Endometrium (tissue), 2 donors: Measurements from ENCODE around the gene CNOT11.

Source experiments
- FAIRE-seq: peaks from 2 replicates; lab custom pipeline; 2012; peaks lifted over from hg19 to GRCh38; lab: Jason Lieb, UNC
- donor health status: control.
- donor health status: control.

Gene CNOT11

DNA sequence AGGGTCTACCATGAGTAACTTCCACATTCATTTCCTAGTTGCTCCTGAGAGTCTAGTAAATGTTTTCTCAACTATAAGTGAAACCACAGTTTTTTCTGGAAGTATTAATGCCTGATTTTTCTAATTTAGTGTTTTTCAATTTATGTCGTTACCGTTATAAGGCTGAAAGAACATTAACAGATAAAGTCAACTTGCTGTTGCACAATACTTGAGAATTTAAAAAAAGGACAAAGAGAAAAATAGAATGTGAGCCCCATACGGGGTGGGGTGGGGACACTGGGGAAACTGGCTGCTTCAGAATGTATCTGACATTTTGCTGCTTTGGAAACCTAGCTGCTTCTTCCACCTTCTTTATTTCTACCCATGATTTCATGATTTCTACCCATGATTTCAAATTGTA, 26.2 kb downstream of the CNOT11 start:
- FAIRE-seq, result no peak

DNA sequence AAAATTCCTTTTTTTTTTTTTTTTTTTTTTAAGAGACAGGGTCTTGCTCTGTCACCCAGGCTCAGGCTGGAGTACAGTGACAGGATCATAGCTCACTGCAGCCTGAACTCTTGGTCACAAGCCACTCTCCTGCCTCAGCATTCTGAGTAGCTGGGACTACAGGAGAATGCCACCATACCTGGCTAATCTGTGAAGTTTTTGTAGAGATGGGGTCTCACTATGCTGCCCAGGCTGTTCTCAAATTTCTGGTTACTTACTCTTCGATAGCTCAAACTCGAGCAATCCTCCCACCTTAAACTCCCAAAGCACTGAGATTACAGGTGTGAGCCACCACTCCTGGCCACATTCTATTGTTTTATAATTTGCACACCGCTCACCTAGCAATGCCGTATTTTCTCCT, 28.8 kb downstream of the CNOT11 start:
- no peak for FAIRE-seq

DNA sequence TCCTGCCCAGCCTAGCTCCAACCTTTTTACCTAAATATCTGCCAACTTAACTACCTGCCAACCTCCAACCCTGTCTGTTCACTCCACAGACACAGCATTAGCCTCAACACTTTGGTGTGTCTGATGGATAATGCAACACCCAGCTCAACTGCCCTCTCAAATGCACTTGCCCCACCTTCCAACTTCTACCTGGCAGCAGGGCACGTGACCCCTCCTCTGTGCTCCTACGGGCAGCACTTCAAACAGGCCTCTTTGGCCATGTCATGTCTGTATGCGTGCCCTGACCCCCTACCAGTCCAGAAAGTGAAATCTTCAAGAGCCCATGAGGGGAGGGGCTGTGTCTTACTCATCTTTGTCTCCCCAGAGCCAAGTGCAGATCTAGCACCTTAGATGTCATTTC, 30.3 kb downstream of the CNOT11 start:
- FAIRE-seq, result no peak

DNA sequence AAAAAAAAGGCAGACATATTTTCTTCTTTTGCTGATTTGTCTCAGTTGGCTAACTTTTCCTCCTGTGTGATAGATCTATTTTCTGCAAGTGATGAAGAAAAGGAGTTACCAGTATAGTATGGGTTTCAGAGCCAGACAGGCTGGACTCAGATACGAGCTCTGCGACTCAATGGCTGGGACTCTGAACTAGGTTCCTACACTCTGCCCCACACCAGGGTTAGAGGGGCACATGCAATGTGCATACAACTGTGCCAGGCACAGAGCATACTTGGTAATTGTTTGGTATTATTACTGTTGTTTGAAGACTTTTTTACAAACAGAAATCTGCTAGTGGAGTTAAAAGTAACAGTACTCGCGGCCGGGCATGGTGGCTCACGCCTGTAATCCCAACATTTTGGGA, 34.0 kb downstream of the CNOT11 start:
- no peak for FAIRE-seq

DNA sequence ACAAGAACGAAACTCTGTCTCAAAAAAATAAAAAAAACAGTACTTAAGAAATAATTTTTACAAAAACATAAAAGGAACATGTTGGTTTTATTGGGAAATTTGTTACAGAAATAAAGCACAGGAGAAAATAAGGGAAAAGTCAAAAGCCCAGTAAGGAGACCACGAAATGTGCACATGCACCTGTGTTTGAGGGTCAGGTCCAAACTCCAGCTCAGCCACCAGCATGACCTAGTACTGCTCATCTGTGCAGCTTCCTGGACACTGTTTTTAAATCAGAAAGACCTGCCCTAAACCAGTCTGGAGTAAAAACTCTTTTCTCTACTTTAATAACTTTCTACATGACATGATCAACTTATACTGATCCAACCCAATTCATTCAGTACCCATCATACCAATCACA, 34.6 kb downstream of the CNOT11 start:
- no peak for FAIRE-seq

DNA sequence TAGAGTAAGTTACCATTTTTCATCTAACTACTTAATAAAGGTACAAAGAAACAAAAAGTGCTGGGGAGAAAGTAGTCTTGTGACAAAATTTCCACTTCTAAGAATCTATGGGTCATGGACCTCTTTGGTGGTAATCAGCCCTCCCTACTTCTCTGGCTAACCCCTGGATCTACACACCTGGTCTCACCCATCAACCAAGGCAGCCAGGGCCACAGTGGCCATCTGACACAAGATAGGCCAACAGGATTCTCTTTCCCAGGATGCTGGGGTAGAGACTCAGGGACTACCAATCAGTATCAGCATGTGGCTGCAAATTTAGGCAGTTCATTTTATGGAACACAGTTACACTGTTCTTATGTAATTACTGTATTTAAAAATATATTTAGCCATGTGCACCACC, 38.0 kb downstream of the CNOT11 start:
- no peak for FAIRE-seq

DNA sequence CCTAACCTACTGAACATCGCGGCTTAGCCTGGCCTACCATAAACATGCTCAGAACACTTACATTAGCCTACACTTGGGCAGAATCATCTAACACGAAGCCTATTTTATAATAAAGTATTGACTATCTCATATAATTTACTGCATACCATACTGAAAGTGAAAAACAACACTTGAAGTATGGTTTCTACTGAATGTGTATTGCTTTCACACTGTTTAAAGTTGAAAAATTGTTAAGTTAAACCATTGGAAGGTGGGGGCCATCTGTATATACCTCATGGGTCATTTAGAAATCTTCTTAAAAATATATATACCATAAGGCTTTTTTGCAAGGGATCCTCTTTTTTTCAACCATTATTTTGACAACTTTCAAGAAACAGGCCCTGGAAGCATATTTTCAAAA, 39.3 kb downstream of the CNOT11 start:
- FAIRE-seq, result no peak

DNA sequence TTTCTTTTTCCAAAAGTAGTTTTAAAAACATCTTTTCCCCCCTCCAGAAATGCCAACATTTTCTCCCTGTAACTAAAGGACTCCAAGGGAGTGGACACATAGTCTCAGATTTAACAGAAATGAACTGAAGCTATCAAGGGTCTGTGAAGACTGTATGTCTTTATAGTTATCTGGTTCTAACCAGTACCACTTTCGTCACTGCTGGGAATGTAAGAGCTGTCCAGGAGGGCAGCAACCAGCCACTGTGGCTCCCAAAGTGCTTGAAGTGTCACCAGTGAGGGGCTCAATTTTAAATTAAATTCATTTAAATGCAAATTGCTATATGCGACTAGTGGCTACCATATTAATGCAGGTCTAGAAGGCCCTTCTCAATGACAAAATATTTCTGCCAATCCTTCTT, 40.9 kb downstream of the CNOT11 start:
- no peak for FAIRE-seq

DNA sequence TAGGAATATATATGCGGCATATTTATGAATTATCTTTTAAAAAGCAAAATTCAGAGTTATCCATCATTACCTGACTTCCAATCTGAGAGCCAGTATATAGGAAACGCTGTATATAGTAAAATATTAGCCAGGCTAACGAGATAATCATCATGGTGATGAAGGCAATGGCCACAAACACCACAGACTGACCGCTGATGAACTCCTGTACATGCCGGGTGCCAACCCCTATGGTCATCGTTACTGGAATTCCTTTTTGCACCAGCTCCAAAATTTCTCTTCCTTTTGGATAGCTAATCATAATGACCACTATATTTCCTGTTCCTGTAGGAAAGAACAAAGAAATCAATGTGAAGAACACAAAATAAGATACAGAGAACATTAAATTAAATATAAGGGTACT, 42.2 kb downstream of the CNOT11 start:
- no peak for FAIRE-seq

DNA sequence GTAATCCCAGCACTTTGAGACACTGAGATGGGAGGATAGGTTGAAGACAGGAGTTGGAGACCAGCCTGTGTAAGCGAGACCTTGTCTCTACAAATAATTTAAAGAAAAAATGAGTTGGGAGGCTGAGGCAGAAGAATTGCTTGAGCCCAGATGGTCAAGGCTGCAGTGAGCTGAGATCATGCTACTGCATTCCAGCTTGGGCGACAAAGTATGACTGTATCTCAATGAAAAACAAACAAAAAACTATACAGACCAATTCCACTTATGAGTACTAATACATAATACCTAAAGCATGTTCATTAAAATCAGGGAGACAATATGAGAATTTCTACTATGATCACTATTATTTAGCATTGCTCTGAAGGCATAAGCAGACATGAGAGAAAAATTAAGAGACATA, 43.2 kb downstream of the CNOT11 start:
- FAIRE-seq, result no peak

DNA sequence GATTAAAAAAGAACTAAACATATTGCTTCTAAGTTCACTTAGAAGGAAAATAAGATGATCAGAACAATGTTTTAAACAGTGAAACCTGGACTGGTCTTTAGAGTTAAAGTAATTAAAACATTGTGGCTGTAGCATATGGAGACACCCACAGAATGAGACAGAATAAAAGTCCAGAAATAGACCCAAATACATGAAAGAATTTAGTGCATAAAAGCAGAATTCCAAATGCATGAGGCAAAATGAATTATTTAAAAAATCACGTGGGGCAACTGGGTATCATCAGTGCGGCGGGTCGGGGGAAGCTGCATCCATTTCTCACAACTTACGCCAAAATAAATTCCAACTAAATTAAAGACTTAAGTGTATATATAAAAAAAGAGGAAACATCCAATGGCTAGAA, 43.7 kb downstream of the CNOT11 start:
- FAIRE-seq, result no peak

DNA sequence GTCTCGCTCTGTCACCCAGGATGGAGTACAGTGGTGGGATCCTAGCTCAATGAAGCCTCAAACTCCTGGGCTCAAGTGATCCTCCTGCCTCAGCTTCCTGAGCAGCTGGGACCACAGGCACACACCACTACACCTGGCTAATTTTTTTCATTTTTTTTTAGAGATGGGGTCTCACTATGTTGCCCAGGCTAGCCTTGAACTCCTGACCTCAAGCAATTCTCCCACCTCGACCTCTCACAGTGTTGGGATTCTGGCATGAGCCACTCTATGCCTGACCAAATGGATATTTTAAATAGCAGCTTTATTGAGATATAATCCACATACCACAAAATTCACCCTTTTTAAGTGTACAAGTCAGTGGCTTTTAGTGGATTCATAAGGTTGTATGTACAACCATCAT, 44.7 kb downstream of the CNOT11 start:
- no peak for FAIRE-seq

DNA sequence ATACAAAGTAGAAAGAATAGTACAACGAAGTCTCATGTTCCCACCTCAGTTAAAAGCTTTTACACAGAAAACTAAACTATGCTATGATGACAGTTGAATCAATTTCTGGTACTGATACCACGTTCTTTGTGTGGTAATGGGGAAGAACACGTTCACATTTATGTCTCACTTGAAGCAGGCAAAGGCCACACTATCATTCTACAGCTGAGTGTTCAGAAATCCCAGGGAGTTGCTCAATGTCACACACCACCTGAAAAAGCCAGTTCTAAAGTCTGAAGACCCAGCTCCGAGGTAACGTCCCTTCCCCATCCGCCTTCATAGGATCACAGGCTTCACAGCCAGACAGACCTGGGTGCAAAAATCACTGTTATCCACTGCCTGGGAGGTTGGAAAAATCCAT, 46.9 kb downstream of the CNOT11 start:
- FAIRE-seq, result no peak

DNA sequence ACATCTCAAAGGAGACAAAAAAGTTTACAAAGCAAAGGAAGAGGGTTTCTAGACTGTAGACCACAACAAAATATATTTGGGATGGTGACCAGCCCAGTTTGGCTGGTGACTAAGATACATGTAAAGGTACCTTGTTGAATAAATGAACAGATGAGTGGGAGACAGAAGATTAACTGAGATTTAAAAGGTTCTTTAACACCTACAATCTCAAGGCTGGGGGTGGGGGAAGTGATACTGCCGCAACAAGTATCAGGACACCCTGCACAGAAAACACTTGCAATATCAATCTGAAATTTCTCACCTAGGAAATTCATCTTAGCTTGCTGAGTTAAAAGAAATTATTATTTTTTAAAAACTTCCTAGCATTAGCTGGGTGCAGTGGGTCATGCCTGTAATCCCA, 47.5 kb downstream of the CNOT11 start:
- FAIRE-seq, result no peak

DNA sequence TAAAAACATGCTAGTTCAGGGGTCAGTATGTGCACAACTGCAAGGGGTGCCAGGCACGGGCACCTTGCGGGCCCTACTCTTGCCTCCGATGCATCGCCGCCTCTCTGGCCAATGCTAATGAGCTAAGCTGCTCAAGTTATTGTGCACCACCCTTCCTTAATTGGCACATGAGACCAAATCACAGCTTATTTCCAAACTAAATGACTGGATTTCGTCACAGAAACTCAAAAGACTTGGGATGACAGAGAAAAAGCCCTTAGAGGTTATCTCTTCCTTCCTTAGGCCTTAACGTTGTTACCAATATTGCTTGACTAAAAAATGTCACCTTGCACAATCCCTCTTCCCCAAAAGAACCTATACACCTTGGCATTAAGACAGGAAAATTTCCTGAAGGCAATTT, 48.1 kb downstream of the CNOT11 start:
- FAIRE-seq, result no peak

DNA sequence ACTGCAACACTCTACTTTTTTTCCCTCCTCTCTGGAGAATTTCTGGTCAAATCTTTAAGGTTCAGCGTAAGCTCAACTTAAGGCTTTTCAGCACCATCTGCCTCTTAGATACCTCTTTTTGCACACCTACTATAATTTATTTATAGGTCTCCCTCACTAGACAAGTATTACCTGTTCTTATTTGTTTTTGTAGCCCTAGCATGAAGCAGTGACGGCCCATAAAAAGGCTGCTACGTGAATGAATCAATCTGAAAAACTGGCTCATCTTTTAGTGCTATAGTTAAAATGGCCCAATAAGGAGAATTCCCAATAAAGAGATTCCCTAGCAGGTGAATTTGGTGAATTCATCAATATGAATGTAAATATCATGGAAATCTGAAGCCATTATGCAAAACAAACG, 49.3 kb downstream of the CNOT11 start:
- no peak for FAIRE-seq

DNA sequence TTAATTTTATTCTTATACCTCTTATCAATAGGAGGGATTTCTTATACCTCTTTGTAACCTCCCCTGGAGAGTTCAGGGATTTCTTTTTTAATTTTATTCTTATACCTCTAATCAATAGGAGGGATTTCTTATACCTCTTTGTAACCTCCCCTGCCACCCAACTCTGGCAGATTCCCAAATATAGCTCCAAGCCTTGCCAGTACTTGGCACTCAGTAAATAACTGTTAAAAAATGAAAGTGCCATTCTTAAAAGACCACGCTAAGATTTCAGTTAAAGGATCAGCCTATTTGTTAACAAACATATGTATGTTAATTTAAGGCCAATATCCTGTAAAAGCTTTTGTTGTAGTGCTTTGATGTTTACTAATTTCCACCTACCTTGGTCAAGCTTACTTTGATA, 51.0 kb downstream of the CNOT11 start:
- no peak for FAIRE-seq

DNA sequence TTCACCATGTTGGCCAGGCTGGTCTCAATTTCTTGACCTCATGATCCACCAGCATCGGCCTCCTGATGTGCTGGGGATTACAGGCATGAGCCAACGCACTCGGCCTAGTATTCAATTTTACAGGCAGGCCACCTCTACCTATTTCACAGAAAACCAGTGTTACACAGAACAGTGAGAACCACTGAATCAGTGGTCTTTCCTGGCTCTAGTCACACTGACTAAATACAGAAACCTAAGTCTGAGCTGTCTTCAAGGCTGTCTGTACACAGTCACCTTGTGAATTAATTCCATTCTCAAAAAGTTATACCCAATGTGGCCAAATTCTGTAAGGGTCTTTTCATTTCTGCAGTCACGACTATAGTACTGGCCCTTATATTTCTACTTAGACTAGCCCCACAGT, 52.3 kb downstream of the CNOT11 start:
- FAIRE-seq, result no peak

DNA sequence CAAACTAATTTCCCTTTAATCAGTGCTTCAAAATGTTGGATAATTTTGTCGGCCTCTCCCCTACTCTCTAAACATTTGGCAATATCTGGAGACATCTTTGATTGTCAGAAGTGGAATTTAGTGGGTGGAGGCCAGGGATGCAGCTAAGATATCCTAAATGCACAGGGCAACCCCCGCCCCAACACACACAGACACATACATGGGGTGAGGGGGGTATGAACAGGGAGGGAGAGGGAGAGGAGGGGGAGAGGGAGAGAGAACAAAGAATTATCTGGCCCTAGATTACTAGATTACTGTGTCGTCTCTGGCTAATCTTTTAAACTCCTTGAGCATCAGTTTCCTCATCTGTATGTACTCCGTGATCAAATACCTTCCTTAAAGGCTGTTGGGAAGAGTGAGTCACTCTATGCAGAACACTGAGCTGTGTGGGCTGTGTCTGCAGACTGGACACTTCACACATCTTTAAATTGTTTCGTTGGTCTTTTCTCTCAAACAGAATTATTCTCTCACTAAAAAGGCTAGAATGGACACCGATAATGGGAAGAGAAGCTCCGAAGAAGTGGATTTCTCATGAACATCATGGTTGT, 52.9 kb downstream of the CNOT11 start:
- FAIRE-seq, result no peak

DNA sequence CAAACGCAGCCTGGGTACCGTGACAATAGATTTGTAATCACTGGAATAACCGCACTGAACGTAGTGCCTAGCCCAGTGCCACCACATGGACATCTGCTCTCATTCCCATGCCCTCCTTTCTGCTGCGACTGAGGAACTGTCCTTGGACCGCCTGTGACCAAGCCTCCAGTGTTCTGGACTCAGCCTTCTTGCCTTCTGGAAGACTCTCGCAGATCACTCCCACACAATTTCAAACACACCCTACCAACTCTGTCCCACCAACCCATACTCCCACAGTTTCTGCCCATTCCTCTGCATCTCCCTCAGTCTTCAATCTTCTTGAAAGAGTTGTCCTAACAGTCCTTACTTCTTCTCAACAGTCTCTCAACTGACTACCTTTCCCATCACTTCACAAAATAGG, 53.7 kb downstream of the CNOT11 start:
- FAIRE-seq, result no peak

DNA sequence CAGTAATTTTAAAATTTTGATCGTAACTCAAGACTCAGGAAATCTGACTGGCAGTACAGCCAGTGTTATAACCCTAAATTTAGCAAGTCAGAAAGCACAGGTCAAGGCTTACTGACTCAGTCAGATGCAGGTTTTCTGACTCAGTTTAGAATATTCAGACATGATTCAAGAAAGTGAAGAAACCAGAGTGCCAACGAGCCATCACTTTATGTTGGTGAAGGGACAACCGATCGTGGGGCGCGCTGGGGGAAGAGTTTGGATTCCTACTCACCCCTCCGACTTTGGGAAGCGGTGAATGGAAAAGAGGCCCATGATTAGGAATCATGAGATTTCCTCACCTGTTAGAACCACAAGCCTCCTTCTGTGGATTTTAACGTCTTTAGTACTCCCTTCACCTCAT, 54.8 kb downstream of the CNOT11 start:
- FAIRE-seq, result no peak

DNA sequence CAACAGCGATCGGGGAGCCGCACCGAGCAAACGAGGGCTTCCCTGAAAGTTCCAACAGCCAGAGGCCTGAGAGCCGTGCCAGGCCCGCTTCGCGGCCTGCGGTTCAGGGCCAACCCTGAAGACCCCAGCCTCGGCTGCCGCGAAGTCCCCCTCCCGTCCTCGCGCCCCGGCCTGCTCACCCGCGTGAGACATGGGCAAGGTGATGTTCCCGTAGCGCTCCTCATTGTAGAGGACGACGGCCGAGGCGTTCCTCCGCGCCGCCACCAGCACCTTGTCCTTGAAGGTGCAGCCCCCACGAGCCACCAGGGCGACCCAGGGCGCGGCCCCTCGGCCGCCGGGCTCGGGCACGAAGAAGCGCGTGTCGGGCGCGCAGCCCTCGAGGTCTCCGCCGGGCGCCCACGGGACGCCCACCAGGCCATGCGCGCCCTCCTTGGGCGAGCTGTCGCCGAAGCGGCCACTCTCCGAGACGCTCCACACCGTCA, 55.3 kb downstream of the CNOT11 start:
- no peak for FAIRE-seq

DNA sequence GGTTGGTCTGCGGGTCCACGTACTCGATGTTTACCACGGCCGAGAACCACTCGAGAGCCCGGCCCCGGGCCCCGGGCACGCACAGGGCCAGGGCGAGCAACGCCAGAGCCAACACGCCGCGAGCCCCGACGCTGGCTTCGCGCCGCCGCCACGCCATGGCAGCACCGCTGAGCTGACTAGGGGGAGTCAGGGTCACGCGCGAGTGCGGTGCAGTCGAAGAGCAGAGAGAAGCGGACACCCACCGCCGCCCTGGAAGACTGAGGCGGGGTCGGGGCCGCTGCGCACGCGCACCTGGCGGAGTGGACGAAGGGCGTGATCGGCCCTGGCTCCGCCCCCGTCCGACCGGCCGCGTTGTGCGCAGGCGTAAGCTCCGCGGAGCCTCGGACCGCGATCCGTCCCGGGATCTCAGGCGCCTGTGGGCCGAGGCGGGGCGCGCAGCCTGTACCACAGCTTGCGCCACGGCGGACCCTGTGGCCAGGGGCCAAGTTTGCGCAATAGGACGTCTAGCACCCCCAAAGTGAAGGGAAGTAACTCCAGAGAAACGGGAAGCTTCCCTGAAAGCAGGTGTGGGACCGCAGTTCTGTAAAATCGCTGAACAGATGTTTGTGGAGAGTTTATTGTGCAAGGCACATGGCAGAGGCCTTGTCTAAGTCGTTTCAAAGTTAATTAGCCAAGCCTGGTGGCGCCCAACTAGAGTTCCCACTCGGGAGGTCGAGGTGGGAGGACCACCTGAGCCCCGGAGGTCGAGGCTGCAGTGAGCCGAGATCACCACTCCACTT, 55.9 kb downstream of the CNOT11 start, which contains the start of gene RNF149:
TSS of gene RNF149 (minus strand) at position 270 of the 779 bp plus-strand sequence. CDS start at position 157, 113 bp downstream.
- FAIRE-seq, result no peak
